Astrocyte (in vitro differentiated cells and primary cell): ENCODE results near the gene SAMHD1.
"Not testable (repeated sequence)": the region's sequence is repeated elsewhere in the genome, so short reads cannot be mapped to it uniquely, and the experiment has no call there.

Experiments used
- CTCF ChIP-seq: IDR thresholded peaks from 2 replicates; pipeline ENCODE4 v1.5.1; 2011; ENCODE audit warnings: low read depth, mild to moderate bottlenecking, inconsistent platforms, low read length, moderate library complexity; ENCODE audit not compliant: insufficient read depth
- EZH2 ChIP-seq: IDR thresholded peaks from 2 replicates; pipeline ENCODE4 v1.6.1; 2012; ENCODE audit warnings: mild to moderate bottlenecking, low read length, inconsistent platforms; ENCODE audit not compliant: insufficient read depth

- TF ChIP-seq CTCF, EZH2: not testable (repeated sequence)
These were observed 45.9 kb downstream of the SAMHD1 start for GRCh38 chr20:36905566-36905965.
